NCI-H1092 treated with DMSO at 0.1 percent for 48 hours (cell line): Measurements from ENCODE around the gene KIF16B.
"Not testable (repeated sequence)": the region's sequence is repeated elsewhere in the genome, so short reads cannot be mapped to it uniquely, and the experiment has no call there.

Experiments used
- DNase-seq: peaks from one replicate; lab custom pipeline; 2025; lab: John Stamatoyannopoulos, UW

KIF16B gene

GRCh38 chr20:16481977-16482376 lies 91.3 kb downstream of the KIF16B start:
- DNase-seq: no peak

GRCh38 chr20:16479666-16480065 lies 93.6 kb downstream of the KIF16B start:
- DNase-seq: no peak

GRCh38 chr20:16477632-16478031 lies 95.6 kb downstream of the KIF16B start:
- DNase-seq: no peak

- peak; percentile 63 for DNase-seq
Observed at GRCh38 chr20:16476032-16476431, 97.2 kb downstream of the KIF16B start.

GRCh38 chr20:16475225-16475624 lies 98.0 kb downstream of the KIF16B start:
- DNase-seq: no peak

- DNase-seq: no peak
Observed at GRCh38 chr20:16474363-16474762, 98.9 kb downstream of the KIF16B start.

- no peak for DNase-seq
Observed at GRCh38 chr20:16472045-16472872, 101.0 kb downstream of the KIF16B start.

- DNase-seq: no peak
Observed at GRCh38 chr20:16469395-16469905, 103.8 kb downstream of the KIF16B start.

GRCh38 chr20:16462711-16463110 lies 110.5 kb downstream of the KIF16B start:
- no peak for DNase-seq

- no peak for DNase-seq
Observed at GRCh38 chr20:16459019-16459700, 114.1 kb downstream of the KIF16B start.

GRCh38 chr20:16457514-16457913 lies 115.7 kb downstream of the KIF16B start:
- DNase-seq: no peak

- DNase-seq: no peak
Observed at GRCh38 chr20:16455324-16455723, 117.9 kb downstream of the KIF16B start.

- no peak for DNase-seq
Observed at GRCh38 chr20:16451982-16452381, 121.3 kb downstream of the KIF16B start.

GRCh38 chr20:16451001-16451400 lies 122.2 kb downstream of the KIF16B start:
- no peak for DNase-seq

GRCh38 chr20:16446991-16447390 lies 126.3 kb downstream of the KIF16B start:
- DNase-seq: no peak

GRCh38 chr20:16446246-16446645 lies 127.0 kb downstream of the KIF16B start:
- no peak for DNase-seq

GRCh38 chr20:16445482-16445881 lies 127.8 kb downstream of the KIF16B start:
- DNase-seq: no peak

- DNase-seq: no peak
Observed at GRCh38 chr20:16444057-16444777, 129.0 kb downstream of the KIF16B start.

GRCh38 chr20:16441546-16442164 lies 131.6 kb downstream of the KIF16B start:
- no peak for DNase-seq

GRCh38 chr20:16440686-16441085 lies 132.6 kb downstream of the KIF16B start:
- no peak for DNase-seq

- DNase-seq: not testable (repeated sequence)
Observed at GRCh38 chr20:16439540-16439939, 133.7 kb downstream of the KIF16B start.

- DNase-seq: no peak
Observed at GRCh38 chr20:16438100-16438499, 135.1 kb downstream of the KIF16B start.
